ENCODE results near the gene TCP11L2.
A peak's percentile ranks its signal among the peaks of the same experiment; 100 is the strongest.

The TCP11L2 gene

DNA sequence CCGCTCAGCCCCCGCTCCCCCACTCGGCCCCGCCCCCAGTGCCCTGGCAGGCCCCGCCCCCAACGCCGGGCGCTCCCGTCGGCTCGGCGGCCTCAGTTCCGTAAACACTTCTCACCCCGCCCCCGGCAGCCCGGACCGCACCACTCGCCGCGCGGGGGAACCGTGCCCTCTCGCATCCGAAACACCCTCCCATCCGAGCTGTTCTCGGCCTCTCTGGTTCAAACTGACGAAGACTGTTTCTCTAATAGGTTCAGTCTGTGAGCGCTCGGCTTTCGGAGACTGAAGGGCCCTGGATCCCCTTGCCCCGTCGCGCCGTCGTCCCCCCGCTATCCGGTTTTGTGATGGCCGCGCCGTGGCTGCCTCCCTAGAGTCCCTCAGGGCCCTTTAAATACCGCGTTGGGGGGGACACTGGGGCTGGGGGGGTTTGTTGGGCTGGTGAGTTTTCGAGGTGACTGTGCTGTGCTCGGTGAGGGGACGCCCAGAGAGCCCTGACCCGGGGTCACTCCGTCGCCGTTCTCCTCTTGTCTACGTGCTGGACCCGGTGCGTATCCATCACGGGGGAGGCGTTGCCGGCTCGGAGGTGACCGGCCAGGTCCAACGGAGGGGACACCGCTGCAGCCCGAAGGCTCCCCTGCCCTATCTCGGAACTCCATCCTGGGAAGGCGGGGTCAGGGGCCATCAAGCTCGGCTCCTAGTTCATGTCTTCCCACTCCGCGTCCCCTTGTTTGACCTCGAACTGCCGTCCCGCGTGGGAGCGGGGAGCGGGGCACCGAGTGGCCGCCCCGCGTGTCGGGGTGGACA is at the start of gene TCP11L2:
Gene TCP11L2 (plus strand): TSS at position 333 of the 801 bp plus-strand sequence. CDS start 8,343 bp downstream, outside the sequence.
- DNase-seq, result peak; percentile 93

DNA sequence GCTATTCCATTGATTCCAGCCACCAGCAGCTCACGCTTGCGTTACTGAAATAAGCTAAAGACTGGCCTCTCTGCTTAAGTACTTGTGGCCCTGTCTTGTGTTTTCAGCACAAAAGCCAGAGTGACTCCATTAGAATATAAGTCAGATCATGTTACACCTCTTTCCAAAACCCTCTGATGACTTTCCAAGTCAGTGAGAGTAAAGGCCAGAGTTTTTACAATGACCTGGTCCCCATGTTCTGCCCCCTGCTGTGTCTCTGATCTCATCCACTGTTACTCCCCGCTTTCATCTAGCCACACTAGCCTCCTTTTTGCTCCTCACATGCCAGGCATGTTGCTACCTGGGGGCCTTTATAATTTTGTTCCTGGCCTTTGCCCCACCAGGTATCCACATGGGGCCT is 47.8 kb upstream of the TCP11L2 start:
- no peak for DNase-seq

DNA sequence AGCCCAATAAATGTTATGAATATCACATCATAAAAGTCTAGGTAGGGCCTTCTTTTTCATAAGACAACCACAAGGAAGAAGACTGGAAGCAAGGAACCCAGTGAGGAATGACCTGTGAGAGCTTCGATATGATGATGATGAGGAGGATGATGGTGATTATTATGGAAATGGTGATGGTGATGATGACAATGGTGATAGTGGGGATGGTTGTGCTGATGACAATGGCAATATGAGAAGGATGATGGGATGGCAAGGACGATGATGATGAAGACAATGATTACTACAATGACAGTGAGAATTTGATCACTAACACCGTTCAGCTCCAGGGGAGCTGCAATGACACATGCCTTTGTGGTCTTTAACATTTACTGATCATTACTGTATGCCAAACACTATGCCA is 47.0 kb upstream of the TCP11L2 start:
- no peak for DNase-seq

DNA sequence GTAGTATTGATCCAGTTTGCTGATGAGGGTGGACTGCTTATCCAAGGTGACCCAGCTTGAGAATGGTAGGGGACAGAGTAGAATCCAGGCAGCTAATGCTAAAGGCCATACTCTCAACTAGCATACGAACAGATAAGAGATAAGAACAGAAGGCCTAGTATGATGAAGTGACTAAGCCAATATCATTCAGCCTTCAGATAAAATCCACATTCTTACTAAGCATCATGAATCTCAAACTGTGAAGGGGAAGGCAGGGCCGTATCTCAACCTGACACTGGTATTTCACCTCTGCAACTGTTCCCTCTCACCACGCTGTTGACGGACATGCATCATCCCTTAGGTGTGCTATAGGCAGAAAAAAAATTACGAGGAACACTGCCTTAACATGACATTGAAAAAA is 46.6 kb upstream of the TCP11L2 start:
- no peak for DNase-seq

DNA sequence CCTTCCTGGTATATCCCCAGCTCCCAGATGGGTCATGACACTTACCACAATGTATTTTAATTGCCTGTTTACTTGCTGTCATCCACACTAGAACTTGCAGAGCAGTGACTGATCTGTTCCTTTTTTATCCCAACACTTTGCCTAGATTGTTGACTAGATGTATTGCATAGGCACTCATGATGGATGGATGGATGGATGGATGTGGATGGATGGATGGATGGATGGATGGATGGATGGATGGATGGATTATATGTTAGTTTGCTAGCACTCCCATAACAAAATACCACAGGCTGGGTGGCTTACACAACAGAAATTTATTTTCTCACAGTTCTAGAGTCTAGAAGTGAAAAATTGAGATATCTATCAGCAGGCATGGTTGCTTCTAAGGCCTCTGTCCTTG is 46.0 kb upstream of the TCP11L2 start:
- DNase-seq, result no peak

DNA sequence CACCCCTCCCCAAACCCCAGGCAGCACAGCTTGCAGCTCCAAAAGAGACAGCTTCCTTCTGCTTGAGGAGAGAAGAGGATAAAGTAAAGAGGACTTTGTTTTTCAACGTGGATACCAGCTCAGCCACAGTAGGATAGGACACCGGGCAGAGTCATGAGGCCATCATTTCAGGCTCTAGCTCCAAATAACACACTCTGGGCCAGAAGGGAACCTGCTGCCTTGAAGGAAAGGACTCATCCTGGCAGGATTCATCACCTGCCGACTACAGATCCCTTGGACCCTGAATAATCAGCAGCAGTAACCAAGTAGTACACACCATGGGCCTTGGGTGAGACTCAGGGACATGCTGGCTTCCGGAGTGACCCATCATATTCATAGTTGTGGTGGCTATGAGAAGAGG is 44.3 kb upstream of the TCP11L2 start:
- DNase-seq, result no peak

DNA sequence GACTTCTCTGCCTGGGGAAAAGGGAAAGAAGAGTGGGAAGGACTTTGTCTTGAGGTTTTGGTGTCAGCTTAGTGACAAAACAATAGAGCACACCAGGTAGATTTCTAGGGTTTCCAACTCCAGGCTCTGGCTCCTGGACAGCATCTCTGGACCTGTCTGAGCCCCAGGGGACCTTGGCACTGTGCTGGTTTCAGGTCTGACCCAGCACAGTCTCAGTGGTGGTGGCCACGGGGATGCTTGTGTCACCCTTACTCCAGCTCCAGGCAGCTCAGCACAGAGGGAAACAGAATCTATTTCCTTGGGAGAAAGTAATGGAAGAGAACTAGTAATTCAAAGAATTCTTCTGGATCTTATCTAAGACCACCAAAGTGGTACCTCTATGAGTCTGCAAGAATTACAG is 43.6 kb upstream of the TCP11L2 start:
- DNase-seq, result no peak

DNA sequence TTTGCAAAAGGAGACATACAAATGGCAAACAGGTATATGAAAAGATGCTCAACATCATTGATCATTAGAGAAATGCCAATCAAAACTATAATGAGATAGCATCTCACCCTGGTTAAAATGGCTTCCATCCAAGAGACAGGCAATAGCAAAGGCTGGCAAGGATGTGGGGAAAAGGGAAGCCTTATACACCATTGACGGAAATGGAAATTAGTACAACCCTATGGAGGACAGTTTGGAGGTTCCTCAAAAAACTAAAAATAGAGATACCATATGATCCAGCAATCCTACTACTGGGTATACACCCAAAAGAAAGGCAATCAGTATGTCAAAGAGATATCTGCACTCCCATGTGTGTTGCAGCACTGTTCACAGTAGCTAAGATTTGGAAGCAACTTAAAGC is 37.4 kb upstream of the TCP11L2 start:
- DNase-seq, result no peak

DNA sequence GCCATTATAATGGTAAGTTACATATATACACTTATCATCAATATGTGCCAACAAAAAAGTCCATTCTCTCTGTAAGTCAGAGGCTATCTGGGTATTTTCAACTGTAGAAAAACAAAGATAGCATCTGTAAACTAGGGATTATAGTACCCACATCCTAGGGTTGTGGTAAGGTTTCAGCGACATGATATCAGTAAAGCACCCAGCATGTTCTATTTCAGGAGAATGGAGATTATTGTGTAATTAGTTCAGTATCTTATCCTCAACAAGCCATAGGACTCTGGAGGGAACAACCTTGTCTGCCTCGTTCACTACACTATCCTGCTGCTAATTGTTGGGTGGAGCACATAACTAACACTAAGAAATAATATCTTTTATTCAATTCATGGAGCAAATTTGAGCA is 35.0 kb upstream of the TCP11L2 start:
- DNase-seq, result no peak

DNA sequence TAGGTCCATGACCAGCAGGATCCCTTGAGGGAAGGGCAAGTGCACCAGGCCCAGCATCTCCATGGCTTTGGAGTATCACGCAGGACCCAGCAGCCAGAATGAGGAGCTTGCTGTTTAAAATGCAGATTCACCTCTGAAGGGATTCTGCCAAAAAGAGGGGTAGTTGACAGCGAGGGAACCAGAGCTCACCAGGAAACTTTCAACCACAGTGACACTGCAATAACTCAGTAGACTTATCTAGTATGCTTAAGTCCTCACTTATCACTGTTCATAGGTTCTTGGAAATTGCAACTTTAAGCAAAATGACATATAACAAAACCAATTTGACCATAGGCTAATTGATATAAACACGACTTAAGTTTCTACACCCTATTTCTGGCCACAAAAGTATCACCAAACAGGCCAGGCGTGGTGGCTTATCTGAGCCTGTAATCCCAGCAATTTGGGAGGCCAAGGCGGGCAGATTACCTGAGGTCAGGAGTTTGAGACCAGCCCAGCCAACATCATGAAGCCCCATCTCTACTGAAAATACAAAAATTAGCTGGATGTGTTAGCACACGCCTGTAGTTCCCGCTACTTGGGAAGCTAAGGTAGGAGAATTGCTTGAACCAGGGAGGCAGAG is 33.3 kb upstream of the TCP11L2 start:
- no peak for DNase-seq

DNA sequence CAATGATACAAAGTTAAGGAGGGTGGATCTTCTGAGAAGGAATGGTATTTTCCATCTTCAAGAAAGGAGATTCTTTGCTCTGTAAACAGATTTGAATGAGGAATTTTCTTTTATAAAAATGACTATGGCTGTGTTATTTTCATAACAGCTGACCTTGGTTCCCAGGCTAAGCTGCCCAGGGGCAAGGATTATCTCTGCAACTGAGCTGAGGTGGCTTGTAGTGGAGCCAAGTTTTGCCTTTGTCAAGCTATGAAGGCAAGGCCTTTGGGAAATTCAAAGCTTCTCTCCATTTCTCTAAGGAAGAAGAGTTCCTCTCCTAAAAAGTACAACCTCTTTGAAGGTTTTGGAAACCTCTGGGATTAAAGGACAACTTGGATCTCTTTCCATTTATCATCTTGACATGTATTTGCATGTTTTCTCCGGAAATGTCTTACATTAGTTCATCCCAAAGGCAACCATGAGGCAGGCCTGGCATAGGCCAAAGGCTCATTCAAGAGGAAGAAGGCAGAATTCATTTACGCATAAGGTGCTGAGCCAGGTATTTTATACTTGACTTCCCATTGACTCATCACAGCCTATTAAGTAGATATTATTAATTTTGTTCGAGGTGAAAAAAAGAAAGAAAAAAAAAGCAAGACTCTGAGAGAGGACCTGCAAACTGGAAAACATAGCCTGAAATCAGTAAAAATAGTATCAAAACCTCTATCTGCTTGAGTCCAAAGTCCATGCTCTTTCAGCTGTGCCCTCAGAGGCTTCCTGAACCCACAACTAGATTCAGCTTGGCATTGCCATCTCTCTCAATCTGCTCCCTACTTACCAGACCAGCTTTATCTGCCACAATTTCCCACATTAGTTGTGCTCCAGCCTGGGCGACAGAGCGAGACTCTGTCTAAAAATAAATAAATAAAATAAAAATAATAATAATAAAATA is 30.7 kb upstream of the TCP11L2 start:
- DNase-seq, result no peak

DNA sequence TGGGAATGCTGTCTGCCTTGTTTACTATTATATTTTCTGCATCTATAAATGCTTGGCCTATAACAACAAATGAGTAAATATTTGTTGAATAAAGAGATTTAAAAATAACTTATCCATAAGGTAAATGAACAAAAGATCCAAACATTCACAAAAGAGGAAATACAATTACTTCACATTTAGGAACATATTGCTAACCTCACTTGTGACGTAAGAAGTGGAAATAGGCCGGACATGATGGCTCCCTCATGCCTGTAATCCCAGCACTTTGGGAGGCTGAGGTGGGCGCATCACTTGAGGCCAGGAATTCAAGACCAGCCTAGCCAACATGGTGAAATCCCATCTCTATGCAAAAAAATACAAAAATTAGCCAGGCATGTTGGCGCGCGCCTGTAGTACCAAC is 29.0 kb upstream of the TCP11L2 start:
- no peak for DNase-seq

DNA sequence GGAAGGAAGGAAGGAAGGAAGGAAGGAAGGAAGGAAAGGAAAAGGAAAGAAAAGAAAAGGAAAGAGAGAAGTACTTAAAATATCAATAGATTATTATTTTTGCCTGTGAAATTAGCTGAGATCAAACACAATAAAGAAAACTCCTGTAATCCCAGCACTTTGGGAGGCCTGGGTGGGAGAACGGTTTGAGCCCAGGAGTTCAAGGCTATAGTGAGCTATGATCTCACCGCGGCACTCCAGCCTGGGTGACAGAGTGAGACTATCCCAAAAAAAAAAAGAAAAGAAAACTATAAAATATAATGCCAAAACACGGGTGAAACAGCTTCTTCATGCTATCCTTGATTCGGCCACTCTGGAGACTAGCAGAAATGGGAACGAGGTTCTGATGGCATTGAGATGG is 28.5 kb upstream of the TCP11L2 start:
- no peak for DNase-seq

DNA sequence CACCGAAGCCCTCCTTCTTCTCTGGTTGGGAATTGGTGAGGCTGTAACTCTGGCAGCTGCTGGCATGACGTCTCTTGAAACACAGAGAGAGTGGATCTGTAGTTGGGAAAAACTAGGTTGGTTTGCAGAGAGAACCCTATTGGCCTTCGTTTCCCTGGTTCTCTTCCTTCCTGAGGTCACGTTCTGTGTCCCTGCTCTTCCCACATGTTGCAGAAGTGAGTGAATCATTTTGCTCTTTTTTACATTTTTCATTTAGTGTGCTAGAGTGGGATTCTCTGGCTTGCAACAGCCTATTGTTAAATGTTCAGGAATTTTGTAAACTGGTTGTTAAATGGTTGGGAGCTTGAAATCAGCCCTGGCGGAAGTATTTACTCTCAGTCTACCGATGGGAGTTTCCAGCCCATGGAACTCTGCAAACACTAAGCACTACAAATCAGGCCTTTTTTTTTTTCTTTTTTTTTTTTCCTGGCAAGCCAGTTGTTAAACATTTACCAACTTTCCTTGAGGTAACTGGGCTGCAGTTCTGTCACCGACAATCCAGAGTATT is 27.9 kb upstream of the TCP11L2 start:
- no peak for DNase-seq

DNA sequence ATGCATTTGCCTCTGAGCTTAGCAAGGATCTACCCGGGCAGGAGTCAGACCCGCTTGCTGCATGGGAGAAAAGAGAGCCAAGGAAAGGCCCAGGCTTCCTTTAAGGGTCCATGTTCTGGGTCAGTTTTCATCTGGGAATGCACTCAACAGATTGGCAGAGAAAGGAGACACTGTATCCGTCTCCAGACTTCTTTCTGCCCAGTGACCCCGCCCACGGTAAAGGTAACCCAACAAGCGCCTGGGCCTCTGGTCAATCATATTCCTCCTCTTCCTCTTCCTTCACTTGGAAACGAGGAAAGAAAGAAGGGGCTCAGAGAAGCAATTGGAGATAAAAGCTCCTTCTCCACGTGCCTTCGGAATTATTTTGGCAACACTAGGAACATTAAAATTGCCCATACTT is 27.1 kb upstream of the TCP11L2 start:
- DNase-seq, result no peak

DNA sequence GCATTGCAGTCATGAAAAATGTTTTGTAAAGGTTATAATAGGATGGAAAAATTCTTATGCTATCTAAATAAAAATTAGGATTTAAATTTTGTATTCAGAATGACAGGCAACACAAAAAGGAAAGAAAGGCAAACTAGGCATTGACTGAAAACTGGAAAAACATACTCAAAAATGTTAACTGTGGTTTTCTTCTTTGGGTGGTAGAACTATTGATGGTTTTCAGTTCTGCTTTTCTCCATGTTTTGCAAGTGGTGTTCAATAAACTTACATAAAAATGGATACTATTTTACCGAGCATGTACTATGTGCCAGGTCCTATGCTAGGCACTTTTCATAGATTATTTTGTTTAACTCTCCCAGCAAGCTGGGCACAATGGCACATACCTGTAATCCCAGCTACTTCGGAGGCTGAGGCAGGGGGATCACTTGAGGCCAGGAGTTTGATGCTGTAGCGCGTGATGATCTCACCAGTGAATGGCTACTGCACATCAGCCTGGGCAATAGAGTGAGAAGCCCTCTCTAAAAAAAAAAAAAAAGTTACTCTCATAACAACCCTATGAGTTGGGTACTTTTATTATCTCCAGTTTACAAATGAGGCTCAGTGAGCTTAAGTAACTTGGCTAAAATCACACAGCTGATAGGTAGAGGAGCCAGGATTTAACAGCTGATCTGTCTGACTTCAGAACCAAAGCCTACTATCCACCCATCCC is 26.3 kb upstream of the TCP11L2 start:
- DNase-seq, result no peak

DNA sequence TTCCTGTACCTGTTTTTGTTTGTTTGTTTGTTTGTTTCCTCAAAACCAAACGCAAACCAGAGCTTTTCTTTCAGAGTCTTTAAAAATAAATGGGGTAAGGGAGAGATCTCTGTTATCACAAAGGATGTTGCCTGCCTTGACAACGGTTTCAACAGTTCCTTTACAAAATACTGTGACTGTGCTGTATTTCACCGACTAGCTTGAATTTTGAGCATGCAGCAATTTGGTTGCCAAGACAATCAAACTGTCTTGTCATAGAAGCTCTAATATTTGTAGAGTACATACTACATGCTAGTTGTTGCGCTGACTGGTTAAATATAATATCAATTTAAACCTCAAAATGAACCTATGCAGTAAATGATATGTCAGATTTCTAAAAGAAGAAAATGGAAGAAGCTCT is 22.4 kb upstream of the TCP11L2 start:
- DNase-seq, result no peak

DNA sequence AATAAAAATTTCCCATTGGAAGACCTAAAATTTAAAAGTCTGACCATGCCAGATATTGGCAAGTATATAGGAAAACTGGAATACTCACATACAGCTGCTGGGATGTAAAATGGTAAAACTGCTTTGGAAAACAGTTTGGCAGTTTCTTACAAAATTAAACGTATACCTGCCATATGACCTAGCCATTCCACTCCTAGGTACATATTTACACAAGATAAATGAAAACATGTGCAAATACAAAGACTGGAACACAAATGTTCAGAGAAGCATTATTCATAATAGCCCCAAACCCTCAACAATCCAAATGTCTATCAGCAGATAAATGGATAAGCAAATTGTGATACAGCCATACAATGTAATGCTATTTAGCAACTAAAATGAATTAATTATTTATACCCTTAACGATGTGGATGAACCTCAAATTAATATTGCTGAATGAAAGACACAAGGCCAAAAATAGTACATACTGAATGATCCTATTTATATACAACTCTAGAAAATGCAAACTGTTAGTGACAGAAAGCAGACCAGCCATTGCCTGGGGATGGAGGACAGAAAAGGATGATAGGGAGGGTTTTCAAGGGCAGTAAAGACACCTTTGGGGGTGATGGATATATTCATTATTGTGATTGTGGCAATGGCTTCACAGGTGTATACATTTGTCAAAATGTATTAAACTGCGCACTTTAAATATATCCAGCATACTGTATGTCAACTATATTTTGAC is 21.3 kb upstream of the TCP11L2 start:
- DNase-seq, result no peak

DNA sequence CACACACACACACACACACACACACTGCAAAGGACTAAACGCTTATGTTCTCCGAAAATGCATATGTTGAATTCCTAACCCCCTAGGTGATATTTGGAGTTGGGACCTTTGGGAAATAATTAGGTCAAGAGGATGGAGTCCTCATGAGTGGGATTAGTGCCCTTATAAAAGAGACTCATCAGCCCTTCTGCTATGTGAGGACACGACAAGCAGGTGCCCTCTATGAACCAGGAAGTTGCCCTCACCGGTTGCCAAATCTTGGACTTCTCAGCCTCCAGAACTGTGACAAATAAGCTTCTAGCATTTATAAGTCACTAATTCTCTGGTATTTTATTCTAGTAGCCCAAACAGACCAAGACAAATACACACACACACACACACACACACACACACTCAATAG is 20.7 kb upstream of the TCP11L2 start:
- DNase-seq, result no peak

DNA sequence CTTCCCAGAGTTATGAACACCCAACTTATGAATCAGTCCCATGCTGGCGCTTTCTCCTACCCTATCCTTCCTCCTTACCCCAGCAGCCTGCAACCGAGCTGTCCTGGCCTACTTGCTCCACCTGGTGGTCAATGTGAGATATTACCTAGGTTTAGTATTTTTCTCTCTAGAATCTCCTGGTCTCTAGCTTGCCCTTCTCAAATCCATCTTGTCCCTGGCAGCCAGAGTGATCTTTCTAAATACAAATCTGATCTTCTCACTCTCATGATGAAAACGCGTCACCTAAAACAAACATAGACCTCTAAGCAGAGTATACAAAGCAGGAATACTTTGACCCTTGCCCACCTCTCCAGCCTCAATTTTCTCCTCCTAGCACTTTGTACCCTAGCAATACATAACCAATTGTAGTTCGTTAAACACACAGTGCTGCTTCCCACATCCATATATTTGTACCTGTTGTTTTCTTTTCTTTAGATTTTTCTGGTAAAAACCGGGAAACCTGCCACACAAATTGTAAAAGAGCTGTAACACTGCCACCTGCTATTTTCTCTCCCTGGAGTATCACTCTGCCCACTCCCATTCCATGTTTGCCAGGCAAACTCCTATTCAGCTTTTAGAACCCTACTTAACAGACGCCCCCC is 20.0 kb upstream of the TCP11L2 start:
- peak; percentile 46 for DNase-seq

DNA sequence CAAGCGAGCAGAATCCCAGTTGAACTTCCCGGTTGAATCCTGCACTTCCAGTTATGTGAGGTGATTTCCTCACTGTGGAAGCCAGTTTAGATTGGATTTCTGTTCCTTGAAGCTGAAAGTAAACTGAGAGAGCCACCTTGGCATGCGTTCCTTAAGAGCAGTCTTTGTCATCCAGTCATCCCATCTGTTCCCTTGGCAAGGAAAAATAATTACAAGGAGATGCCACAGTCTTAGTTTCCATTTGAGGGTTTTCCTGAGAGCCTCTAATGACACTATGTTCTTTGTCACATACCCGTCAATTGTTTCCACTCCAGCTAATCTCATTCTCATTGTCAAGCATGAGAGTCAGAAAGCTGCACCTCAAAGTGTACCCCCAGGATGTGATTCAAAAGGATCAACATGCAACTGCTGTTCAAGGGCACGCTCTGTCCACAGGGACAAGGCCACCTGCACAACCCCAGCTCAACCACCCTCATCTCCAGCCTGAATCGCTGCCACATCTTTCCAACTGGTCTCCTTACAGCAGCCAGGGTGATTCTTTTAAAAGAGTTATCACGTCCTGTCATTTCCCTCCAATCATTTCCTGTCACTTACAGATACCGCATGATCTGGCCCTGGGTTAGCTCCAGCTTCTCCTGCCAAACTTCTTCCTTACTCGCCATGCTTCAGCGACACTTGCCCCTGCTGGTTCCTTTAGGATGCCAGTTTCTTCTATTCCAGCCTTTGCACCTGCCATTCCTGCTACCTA is 18.0 kb upstream of the TCP11L2 start:
- no peak for DNase-seq

Measured in activated T-cell treated with anti-CD3 and anti-CD28 coated beads, Interleukin-2, amount 50 U/mL, for 1 hour (primary cell).